Natural killer cell (primary cell): ENCODE measurements around the gene CABP1. TPM values are rescaled to one million over a fixed set of nuclear protein-coding genes. Genes with fewer than 3 reads are reported as not detected.

Source experiments
- ATAC-seq, 3 donors: fragments of 150-1000 bp in 2 of 3; fragments of 200-7000 bp in 1 of 3; cut with Tn5 transposase; 1 replicate in 1 of 3; 2 replicates in 2 of 3; pipeline ENCODE4 v1.10.0; 2021; ENCODE audit warnings: mild to moderate bottlenecking in 2 of 3, moderate library complexity in 2 of 3
- DNase-seq, 2 donors: peaks; one replicate each; pipeline versions ENCODE4 v3.0.0 to v3.0.0-alpha.2; 2013 to 2021; ENCODE audit warnings: mixed read lengths in 1 of 2
- H3K27ac ChIP-seq: one replicate; pipeline ENCODE4 v1.5.1; 2013; ENCODE audit warnings: mild to moderate bottlenecking, low read length
- H3K27me3 ChIP-seq: one replicate; pipeline ENCODE4 v1.6.1; 2013; ENCODE audit warnings: low read length; ENCODE audit not compliant: control insufficient read depth, insufficient read depth
- H3K36me3 ChIP-seq: one replicate; pipeline ENCODE4 v1.6.1; 2013; ENCODE audit warnings: low read length; ENCODE audit not compliant: control insufficient read depth, insufficient read depth
- H3K4me1 ChIP-seq: one replicate; pipeline ENCODE4 v1.6.1; 2013; ENCODE audit warnings: low read length; ENCODE audit not compliant: control insufficient read depth, insufficient read depth
- H3K4me3 ChIP-seq: one replicate; pipeline ENCODE4 v1.5.1; 2013; ENCODE audit warnings: low read length
- H3K9me3 ChIP-seq: one replicate; pipeline ENCODE4 v1.6.1; 2013; ENCODE audit warnings: low read length; ENCODE audit not compliant: control insufficient read depth, insufficient read depth
- H3K27ac Mint-ChIP-seq, 2 donors: one replicate each; pipeline ENCODE4 v1.8.0; 2022; ENCODE audit warnings: mild to moderate bottlenecking in 2 of 2, mixed read lengths in 2 of 2, moderate library complexity in 1 of 2
- H3K27me3 Mint-ChIP-seq, 2 donors: one replicate each; pipeline ENCODE4 v1.8.0; 2022; ENCODE audit warnings: low read depth in 2 of 2, mixed read lengths in 2 of 2
- H3K36me3 Mint-ChIP-seq: one replicate; pipeline ENCODE4 v1.8.0; 2022; ENCODE audit warnings: mixed read lengths
- H3K4me1 Mint-ChIP-seq, 2 donors: one replicate each; pipeline ENCODE4 v1.8.0; 2022; ENCODE audit warnings: mixed read lengths in 2 of 2
- H3K4me3 Mint-ChIP-seq: one replicate; pipeline ENCODE4 v1.8.0; 2022; ENCODE audit warnings: mild to moderate bottlenecking, moderate library complexity, mixed read lengths
- H3K9me3 Mint-ChIP-seq, 2 donors: one replicate each; pipeline ENCODE4 v1.8.0; 2022; ENCODE audit warnings: mixed read lengths in 2 of 2
- WGBS: methylation state at CpG from one replicate; pipeline ENCODE4 v1.1.7; 2013; ENCODE audit warnings: missing lambda C conversion rate; ENCODE audit not compliant: insufficient coverage; 5-methylcytosine and 5-hydroxymethylcytosine counted together
- intact Hi-C: fragments of 100-400 bp; cut with micrococcal nuclease; formaldehyde crosslinking; loops from one replicate; pipeline ENCODE4 v1.14.2; 2022
- total RNA-seq, 4 donors: library from RNA; stranded (reverse); fragments of 120-200 nt in 1 of 4; gene quantifications; one replicate each; pipeline versions ENCODE4 v1.2.3 to v1.2.4, GENCODE V29; 2013 to 2022
- TF ChIP-seq, protein P1 (sequence below): fragments of 200-600 bp; IDR thresholded peaks from one replicate; pipeline ENCODE4 v1.8.0; 2022; ENCODE audit warnings: antibody characterized with exemption

CABP1 gene
- total RNA-seq, 3 donors from 2014 or later (not counting 1 experiment from before 2014, with no cell fraction given), result not detected

DNA sequence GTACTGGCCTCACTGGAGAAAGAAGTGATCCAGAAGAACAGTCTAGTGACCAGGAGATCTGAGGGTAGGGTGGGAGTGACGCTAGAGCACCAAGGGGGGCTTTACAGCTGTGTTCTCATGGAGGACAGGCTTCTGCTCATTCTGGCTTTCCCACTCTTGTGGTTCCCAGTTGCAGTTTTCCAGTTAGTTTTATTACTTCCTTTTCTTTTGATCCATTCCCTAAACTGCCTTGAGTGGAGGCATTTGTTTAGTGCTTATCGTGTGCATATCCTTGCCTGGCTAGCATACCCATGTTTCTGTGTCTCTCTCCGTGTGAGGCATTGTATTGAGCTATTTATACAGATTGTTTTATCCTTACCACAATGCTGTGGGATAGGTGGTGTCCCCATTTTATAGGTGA, 50.6 kb downstream of the CABP1 start:
- no peaks in the 10 kb centered on the region for H3K9me3 ChIP-seq
- DNase-seq (no peak), ATAC-seq (no peak)
- Mint-ChIP-seq H3K4me1 (peaks cover 47 to 51% of the 10 kb centered on the region in 2 donors), H3K27ac (no peak overlapping the region), H3K4me3 (no peak overlapping the region), H3K36me3 (no peaks in the 10 kb centered on the region), H3K9me3 (no peaks in the 10 kb centered on the region), H3K27me3 (no peaks in the 10 kb centered on the region)
- no peak overlapping the region for H3K4me3 ChIP-seq
- 100% methylated on average over 1 of the region's 3 CpGs for WGBS
- TF ChIP-seq, protein P1, sequence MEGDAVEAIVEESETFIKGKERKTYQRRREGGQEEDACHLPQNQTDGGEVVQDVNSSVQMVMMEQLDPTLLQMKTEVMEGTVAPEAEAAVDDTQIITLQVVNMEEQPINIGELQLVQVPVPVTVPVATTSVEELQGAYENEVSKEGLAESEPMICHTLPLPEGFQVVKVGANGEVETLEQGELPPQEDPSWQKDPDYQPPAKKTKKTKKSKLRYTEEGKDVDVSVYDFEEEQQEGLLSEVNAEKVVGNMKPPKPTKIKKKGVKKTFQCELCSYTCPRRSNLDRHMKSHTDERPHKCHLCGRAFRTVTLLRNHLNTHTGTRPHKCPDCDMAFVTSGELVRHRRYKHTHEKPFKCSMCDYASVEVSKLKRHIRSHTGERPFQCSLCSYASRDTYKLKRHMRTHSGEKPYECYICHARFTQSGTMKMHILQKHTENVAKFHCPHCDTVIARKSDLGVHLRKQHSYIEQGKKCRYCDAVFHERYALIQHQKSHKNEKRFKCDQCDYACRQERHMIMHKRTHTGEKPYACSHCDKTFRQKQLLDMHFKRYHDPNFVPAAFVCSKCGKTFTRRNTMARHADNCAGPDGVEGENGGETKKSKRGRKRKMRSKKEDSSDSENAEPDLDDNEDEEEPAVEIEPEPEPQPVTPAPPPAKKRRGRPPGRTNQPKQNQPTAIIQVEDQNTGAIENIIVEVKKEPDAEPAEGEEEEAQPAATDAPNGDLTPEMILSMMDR, result no peak
- H3K27ac ChIP-seq, result no peak overlapping the region
- intact Hi-C loops, result no loop called here
- H3K27me3 ChIP-seq, result no peaks in the 10 kb centered on the region
- peaks cover 21% of the 10 kb centered on the region for H3K36me3 ChIP-seq
- peaks cover 30% of the 10 kb centered on the region for H3K4me1 ChIP-seq

DNA sequence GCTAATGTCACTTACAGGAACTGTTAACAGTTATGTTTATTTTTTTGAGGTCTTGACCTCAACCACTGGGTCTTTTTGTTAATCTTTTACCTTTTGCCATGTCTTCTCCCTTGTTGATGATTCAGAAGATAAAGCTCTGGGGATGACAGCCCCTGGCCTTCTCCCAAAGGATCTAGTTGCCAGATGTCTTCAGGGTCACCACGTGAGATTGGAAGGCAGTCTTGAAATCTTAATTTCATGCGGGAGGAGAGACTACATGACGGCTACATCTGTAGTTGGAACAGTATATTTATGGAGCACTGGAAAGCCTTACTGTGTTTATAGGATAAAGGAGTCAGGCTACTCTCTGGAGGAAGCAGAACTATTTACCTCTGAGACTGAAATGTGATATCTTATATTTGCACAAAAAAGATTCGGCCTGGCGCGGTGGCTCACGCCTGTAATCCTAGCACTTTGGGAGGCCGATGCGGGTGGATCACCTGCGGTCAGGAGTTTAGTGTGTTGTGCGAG, 52.2 kb downstream of the CABP1 start:
- WGBS, result 94% methylated on average over 9 of the region's 11 CpGs
- ATAC-seq (no peak), DNase-seq (no peak)
- no peak overlapping the region for H3K27ac ChIP-seq
- no peaks in the 10 kb centered on the region for H3K27me3 ChIP-seq
- Mint-ChIP-seq H3K4me1 (peaks cover 45 to 47% of the 10 kb centered on the region in 2 donors), H3K27me3 (no peaks in the 10 kb centered on the region), H3K9me3 (no peaks in the 10 kb centered on the region), H3K4me3 (no peak overlapping the region), H3K36me3 (no peaks in the 10 kb centered on the region), H3K27ac (no peak overlapping the region)
- no peaks in the 10 kb centered on the region for H3K9me3 ChIP-seq
- TF ChIP-seq, protein P1, result no peak
- intact Hi-C loops, result no loop called here
- peaks cover 37% of the 10 kb centered on the region for H3K36me3 ChIP-seq
- no peak overlapping the region for H3K4me3 ChIP-seq
- peaks cover 26% of the 10 kb centered on the region for H3K4me1 ChIP-seq

DNA sequence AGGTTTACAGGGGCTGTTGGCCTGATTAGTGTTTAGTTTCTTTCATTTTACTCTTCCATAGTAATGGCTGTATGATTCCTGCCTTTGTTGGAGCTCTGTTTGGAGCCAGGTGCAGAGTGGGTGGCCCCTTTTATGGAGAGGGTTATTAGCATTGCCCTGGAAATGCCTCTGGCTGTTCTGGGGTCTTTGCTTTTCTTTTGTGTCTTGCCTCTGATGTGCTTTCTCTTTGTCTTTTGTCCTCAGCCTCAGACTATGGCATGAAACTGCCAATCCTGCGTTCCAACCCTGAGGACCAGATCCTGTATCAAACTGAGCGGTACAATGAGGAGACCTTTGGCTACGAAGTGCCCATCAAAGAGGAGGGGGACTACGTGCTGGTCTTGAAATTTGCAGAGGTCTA, 53.4 kb downstream of the CABP1 start:
- WGBS, result 97% methylated on average over 4 of the region's 4 CpGs
- no peaks in the 10 kb centered on the region for H3K36me3 Mint-ChIP-seq
- no peaks in the 10 kb centered on the region for H3K9me3 Mint-ChIP-seq
- no peak for ATAC-seq
- no peak overlapping the region for H3K4me3 Mint-ChIP-seq
- intact Hi-C loops, result no loop called here
- H3K27ac ChIP-seq, result no peak overlapping the region
- H3K27me3 ChIP-seq, result no peaks in the 10 kb centered on the region
- H3K27ac Mint-ChIP-seq, result no peak overlapping the region
- DNase-seq, result no peak
- H3K27me3 Mint-ChIP-seq, result no peaks in the 10 kb centered on the region
- H3K4me1 Mint-ChIP-seq, result peaks cover 32 to 34% of the 10 kb centered on the region in 2 donors
- H3K36me3 ChIP-seq, result peaks cover 47% of the 10 kb centered on the region
- H3K9me3 ChIP-seq, result no peaks in the 10 kb centered on the region
- TF ChIP-seq, protein P1, result no peak
- H3K4me1 ChIP-seq, result peaks cover 13% of the 10 kb centered on the region
- H3K4me3 ChIP-seq, result no peak overlapping the region

DNA sequence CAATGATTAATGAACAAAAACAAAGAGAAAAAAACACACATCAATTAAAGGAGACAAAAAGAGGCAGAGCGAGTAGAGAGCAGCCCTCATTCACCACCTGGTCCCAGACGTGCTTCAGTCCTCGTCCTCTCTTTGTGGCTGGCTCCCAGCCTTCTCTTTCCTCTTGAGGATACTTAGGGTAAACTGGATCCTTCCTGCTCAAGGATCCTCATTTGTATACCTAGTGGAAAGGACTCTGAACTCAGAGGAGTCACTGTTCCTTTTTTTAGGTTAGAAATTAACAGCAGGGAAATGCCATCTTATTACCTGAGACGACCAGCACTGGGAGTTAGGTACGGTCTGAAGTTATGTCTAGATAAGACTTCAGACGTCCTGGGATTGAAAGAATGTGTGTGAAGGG, 56.2 kb downstream of the CABP1 start:
- Histone ChIP-seq H3K4me1 (peaks cover 3% of the 10 kb centered on the region), H3K4me3 (no peak overlapping the region), H3K9me3 (no peaks in the 10 kb centered on the region), H3K27me3 (no peaks in the 10 kb centered on the region), H3K27ac (no peak overlapping the region), H3K36me3 (peaks cover 72% of the 10 kb centered on the region)
- ATAC-seq (no peak), DNase-seq (no peak)
- H3K36me3 Mint-ChIP-seq, result no peaks in the 10 kb centered on the region
- H3K27ac Mint-ChIP-seq, result no peak overlapping the region
- H3K9me3 Mint-ChIP-seq, result no peaks in the 10 kb centered on the region
- TF ChIP-seq, protein P1, result no peak
- 93% methylated on average over 6 of the region's 6 CpGs for WGBS
- intact Hi-C loops, result no loop called here
- H3K4me1 Mint-ChIP-seq, result peaks cover 10 to 15% of the 10 kb centered on the region in 2 donors
- H3K27me3 Mint-ChIP-seq, result no peaks in the 10 kb centered on the region
- no peak overlapping the region for H3K4me3 Mint-ChIP-seq
